Loucy (cell line): ENCODE measurements around the gene PJA2.
A peak's percentile ranks its signal among the peaks of the same experiment; 100 is the strongest.

Experiments used
- H2AFZ ChIP-seq: fragments of 200-600 bp; sonication (generic); 2 replicates; pipeline ENCODE4 v1.6.0; 2016; ENCODE audit warnings: antibody characterized with exemption, mild to moderate bottlenecking, low read length, moderate library complexity
- H3F3A ChIP-seq: fragments of 200-600 bp; 2 replicates; pipeline ENCODE4 v1.6.0; 2016; ENCODE audit warnings: antibody characterized with exemption, low read depth, mild to moderate bottlenecking
- H3K27me3 ChIP-seq: fragments of 200-600 bp; sonication (generic); 2 replicates; pipeline ENCODE4 v1.6.1; 2014; ENCODE audit warnings: low read length, mild to moderate bottlenecking; ENCODE audit not compliant: insufficient read depth, poor library complexity, severe bottlenecking
- H3K36me3 ChIP-seq: fragments of 200-600 bp; sonication (generic); 2 replicates; pipeline ENCODE4 v1.6.1; 2016; ENCODE audit warnings: low read length; ENCODE audit not compliant: insufficient read depth
- H3K4me1 ChIP-seq: fragments of 200-600 bp; sonication (generic); 2 replicates; pipeline ENCODE4 v1.5.1; 2014; ENCODE audit warnings: low read length, mild to moderate bottlenecking; ENCODE audit not compliant: insufficient read depth, poor library complexity, severe bottlenecking
- H3K4me2 ChIP-seq: fragments of 200-600 bp; sonication (generic); 2 replicates; pipeline ENCODE4 v1.6.0; 2014; ENCODE audit warnings: antibody characterized with exemption, low read length, low read depth, mild to moderate bottlenecking; ENCODE audit not compliant: poor library complexity, severe bottlenecking
- H3K4me3 ChIP-seq: fragments of 200-600 bp; sonication (generic); 2 replicates; pipeline ENCODE4 v1.5.1; 2014; ENCODE audit warnings: low read length, mild to moderate bottlenecking, mixed read lengths; ENCODE audit not compliant: poor library complexity, severe bottlenecking
- H3K79me2 ChIP-seq: fragments of 200-600 bp; sonication (generic); 2 replicates; pipeline ENCODE4 v1.6.1; 2014; ENCODE audit warnings: low read length; ENCODE audit not compliant: insufficient read depth
- H3K9ac ChIP-seq: fragments of 200-600 bp; sonication (generic); 2 replicates; pipeline ENCODE4 v1.6.0; 2014; ENCODE audit warnings: mild to moderate bottlenecking, low read depth, low read length, moderate library complexity; ENCODE audit not compliant: poor library complexity, severe bottlenecking
- H3K9me2 ChIP-seq: fragments of 200-600 bp; sonication (generic); replicated peaks from 2 replicates; pipeline ENCODE4 v1.6.1; 2016; ENCODE audit warnings: low read depth, low read length, mixed read lengths
- H3K9me3 ChIP-seq: fragments of 200-600 bp; sonication (generic); 2 replicates; pipeline ENCODE4 v1.6.1; 2014; ENCODE audit warnings: mild to moderate bottlenecking, antibody characterized with exemption, low read length, low read depth; ENCODE audit not compliant: insufficient read depth
- H4K20me1 ChIP-seq: fragments of 200-600 bp; sonication (generic); 2 replicates; pipeline ENCODE4 v1.6.0; 2014; ENCODE audit warnings: antibody characterized with exemption, low read length, mild to moderate bottlenecking; ENCODE audit not compliant: insufficient read depth, poor library complexity, severe bottlenecking
- EZH2phosphoT487 ChIP-seq: fragments of 200-600 bp; IDR thresholded peaks from 2 replicates; pipeline ENCODE4 v1.6.1; 2018; ENCODE audit warnings: antibody characterized with exemption, mild to moderate bottlenecking, moderate library complexity, borderline replicate concordance
- TF ChIP-seq, protein P1 (sequence below): fragments of 200-600 bp; sonication (generic); conservative IDR thresholded peaks from 2 replicates; pipeline ENCODE4 v1.5.1; 2014; ENCODE audit warnings: mild to moderate bottlenecking, antibody characterized with exemption, low read length

Gene PJA2

GRCh38 chr5:109453251-109453650, 43.5 kb upstream of the PJA2 start:
- H3K9me3 ChIP-seq = no peaks in the 10 kb centered on the region
- H4K20me1 ChIP-seq = no peaks in the 10 kb centered on the region
- no peaks in the 10 kb centered on the region for H3F3A ChIP-seq
- H3K4me2 ChIP-seq = no peak overlapping the region
- H3K36me3 ChIP-seq = no peaks in the 10 kb centered on the region
- no peaks in the 10 kb centered on the region for H3K79me2 ChIP-seq
- no peaks in the 10 kb centered on the region for H3K9me2 ChIP-seq
- no peak overlapping the region for H3K4me3 ChIP-seq
- 0 out of 2 replicates have a peak overlapping the region, but pooled peaks have one; percentile 27 for H2AFZ ChIP-seq
- H3K9ac ChIP-seq = no peak overlapping the region
- H3K27me3 ChIP-seq = no peaks in the 10 kb centered on the region
- H3K4me1 ChIP-seq = peaks cover 6% of the 10 kb centered on the region
- TF ChIP-seq, protein P1, sequence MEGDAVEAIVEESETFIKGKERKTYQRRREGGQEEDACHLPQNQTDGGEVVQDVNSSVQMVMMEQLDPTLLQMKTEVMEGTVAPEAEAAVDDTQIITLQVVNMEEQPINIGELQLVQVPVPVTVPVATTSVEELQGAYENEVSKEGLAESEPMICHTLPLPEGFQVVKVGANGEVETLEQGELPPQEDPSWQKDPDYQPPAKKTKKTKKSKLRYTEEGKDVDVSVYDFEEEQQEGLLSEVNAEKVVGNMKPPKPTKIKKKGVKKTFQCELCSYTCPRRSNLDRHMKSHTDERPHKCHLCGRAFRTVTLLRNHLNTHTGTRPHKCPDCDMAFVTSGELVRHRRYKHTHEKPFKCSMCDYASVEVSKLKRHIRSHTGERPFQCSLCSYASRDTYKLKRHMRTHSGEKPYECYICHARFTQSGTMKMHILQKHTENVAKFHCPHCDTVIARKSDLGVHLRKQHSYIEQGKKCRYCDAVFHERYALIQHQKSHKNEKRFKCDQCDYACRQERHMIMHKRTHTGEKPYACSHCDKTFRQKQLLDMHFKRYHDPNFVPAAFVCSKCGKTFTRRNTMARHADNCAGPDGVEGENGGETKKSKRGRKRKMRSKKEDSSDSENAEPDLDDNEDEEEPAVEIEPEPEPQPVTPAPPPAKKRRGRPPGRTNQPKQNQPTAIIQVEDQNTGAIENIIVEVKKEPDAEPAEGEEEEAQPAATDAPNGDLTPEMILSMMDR = no peak
- no peak for TF ChIP-seq EZH2phosphoT487

DNA sequence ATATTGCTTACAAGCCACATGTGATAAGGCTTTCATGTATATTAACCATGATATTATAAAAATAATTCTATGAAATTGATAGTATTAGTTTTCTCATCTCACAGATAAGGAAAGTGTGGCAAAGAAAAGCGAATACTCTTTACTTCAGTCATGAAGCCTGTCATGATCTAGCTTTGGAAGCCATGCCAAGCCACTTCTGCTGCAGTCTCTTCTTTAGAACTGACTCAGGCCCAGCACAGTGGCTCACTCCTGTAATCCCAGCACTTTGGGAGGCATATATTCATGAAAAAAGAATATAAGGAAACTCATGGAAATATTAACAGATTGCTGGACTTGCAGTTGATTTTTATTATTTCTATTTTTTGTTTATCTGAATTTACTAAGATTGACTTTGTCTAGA, 42.9 kb upstream of the PJA2 start:
- no peak overlapping the region for H3K4me3 ChIP-seq
- H3K9ac ChIP-seq = no peak overlapping the region

DNA sequence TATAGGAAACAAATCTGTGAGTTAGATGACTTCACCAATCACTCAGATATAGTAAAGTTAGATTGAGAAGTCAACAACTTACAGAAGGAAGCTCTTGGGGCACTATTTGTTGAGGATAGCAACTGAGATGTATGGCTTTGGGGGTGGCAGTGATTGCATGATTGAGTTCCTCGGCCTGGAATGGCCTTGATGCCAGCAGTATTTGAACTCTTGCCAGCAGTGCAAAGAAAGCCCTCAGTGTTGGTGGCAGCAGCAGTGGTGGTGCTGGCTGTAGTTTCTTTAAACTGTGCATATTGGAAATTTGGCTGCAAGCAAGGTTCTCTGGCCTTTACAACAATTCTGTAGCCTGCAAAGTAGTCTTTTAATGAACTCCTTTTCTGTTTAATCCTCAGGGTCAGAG, 41.4 kb upstream of the PJA2 start:
- H3F3A ChIP-seq = no peaks in the 10 kb centered on the region
- no peak overlapping the region for H2AFZ ChIP-seq
- TF ChIP-seq EZH2phosphoT487 = no peak
- TF ChIP-seq, protein P1 = no peak
- no peak overlapping the region for H3K4me2 ChIP-seq
- no peaks in the 10 kb centered on the region for H3K36me3 ChIP-seq
- H3K9ac ChIP-seq = no peak overlapping the region
- H3K4me1 ChIP-seq = peaks cover 6% of the 10 kb centered on the region
- H3K4me3 ChIP-seq = no peak overlapping the region
- no peaks in the 10 kb centered on the region for H3K79me2 ChIP-seq
- no peaks in the 10 kb centered on the region for H3K27me3 ChIP-seq
- no peaks in the 10 kb centered on the region for H3K9me2 ChIP-seq
- H3K9me3 ChIP-seq = no peaks in the 10 kb centered on the region
- H4K20me1 ChIP-seq = no peaks in the 10 kb centered on the region

More for the DNA sequence above, 42.9 kb upstream of the PJA2 start:
- Histone ChIP-seq H3K9me2 (no peaks in the 10 kb centered on the region), H3K9me3 (no peaks in the 10 kb centered on the region), H2AFZ (no peak overlapping the region), H3F3A (no peaks in the 10 kb centered on the region), H3K27me3 (no peaks in the 10 kb centered on the region), H3K4me2 (no peak overlapping the region), H3K36me3 (no peaks in the 10 kb centered on the region), H3K79me2 (no peaks in the 10 kb centered on the region), H4K20me1 (no peaks in the 10 kb centered on the region), H3K4me1 (peaks cover 6% of the 10 kb centered on the region)
- no peak for TF ChIP-seq EZH2phosphoT487
- TF ChIP-seq, protein P1 = no peak
